GM18909 (cell line): ENCODE data around the gene TIGD7.
A peak's percentile ranks its signal among the peaks of the same experiment; 100 is the strongest.
"Not testable (repeated sequence)": the region's sequence is repeated elsewhere in the genome, so short reads cannot be mapped to it uniquely, and the experiment has no call there.

ENCODE experiments used
- ATAC-seq: cut with Tn5 transposase; IDR thresholded peaks from one replicate; pipeline ENCODE4 v1.9.1; 2021; ENCODE audit warnings: mild to moderate bottlenecking; ENCODE audit not compliant: unreplicated experiment, poor library complexity

The TIGD7 gene

GRCh38 chr16:3283543-3284447 lies 21.4 kb downstream of the TIGD7 start:
- ATAC-seq: peak; percentile 3

GRCh38 chr16:3282730-3283542 lies 22.3 kb downstream of the TIGD7 start, which contains the start of gene ZNF263:
TSS of gene ZNF263 (plus strand) at chr16:3283491. CDS start at chr16:3283819, 328 bp downstream.
- ATAC-seq: peak; percentile 80

- ATAC-seq: peak; percentile 34
These were observed 23.0 kb downstream of the TIGD7 start for GRCh38 chr16:3282103-3282729.

GRCh38 chr16:3281222-3281820 lies 23.9 kb downstream of the TIGD7 start:
- ATAC-seq: no peak

- ATAC-seq: no peak
These were observed 28.6 kb downstream of the TIGD7 start for GRCh38 chr16:3276679-3277078.

- no peak for ATAC-seq
These were observed 30.3 kb downstream of the TIGD7 start for GRCh38 chr16:3274947-3275346.

GRCh38 chr16:3274490-3274889 lies 30.7 kb downstream of the TIGD7 start:
- ATAC-seq: no peak

GRCh38 chr16:3271281-3271680 lies 33.9 kb downstream of the TIGD7 start:
- not testable (repeated sequence) for ATAC-seq

GRCh38 chr16:3270718-3271117 lies 34.5 kb downstream of the TIGD7 start:
- ATAC-seq: not testable (repeated sequence)

GRCh38 chr16:3268294-3268693 lies 36.9 kb downstream of the TIGD7 start:
- ATAC-seq: no peak

GRCh38 chr16:3266873-3267537 lies 38.2 kb downstream of the TIGD7 start:
- ATAC-seq: no peak

GRCh38 chr16:3264137-3265036 lies 40.8 kb downstream of the TIGD7 start:
- ATAC-seq: peak; percentile 85

GRCh38 chr16:3262517-3262916 lies 42.7 kb downstream of the TIGD7 start:
- no peak for ATAC-seq

- no peak for ATAC-seq
These were observed 45.4 kb downstream of the TIGD7 start for GRCh38 chr16:3259836-3260235.

GRCh38 chr16:3256866-3257465 lies 48.3 kb downstream of the TIGD7 start:
- ATAC-seq: no peak

GRCh38 chr16:3256146-3256865 lies 48.9 kb downstream of the TIGD7 start, which contains the start of gene MEFV:
TSS of gene MEFV (minus strand) at chr16:3256633. CDS start at chr16:3256587, 46 bp downstream.
- ATAC-seq: no peak

GRCh38 chr16:3254309-3254708 lies 50.9 kb downstream of the TIGD7 start:
- no peak for ATAC-seq

GRCh38 chr16:3252967-3253366 lies 52.3 kb downstream of the TIGD7 start:
- ATAC-seq: no peak
